ENCODE data around the gene USP7.
"Not testable (repeated sequence)": the region's sequence is repeated elsewhere in the genome, so short reads cannot be mapped to it uniquely, and the experiment has no call there.

USP7 gene

DNA sequence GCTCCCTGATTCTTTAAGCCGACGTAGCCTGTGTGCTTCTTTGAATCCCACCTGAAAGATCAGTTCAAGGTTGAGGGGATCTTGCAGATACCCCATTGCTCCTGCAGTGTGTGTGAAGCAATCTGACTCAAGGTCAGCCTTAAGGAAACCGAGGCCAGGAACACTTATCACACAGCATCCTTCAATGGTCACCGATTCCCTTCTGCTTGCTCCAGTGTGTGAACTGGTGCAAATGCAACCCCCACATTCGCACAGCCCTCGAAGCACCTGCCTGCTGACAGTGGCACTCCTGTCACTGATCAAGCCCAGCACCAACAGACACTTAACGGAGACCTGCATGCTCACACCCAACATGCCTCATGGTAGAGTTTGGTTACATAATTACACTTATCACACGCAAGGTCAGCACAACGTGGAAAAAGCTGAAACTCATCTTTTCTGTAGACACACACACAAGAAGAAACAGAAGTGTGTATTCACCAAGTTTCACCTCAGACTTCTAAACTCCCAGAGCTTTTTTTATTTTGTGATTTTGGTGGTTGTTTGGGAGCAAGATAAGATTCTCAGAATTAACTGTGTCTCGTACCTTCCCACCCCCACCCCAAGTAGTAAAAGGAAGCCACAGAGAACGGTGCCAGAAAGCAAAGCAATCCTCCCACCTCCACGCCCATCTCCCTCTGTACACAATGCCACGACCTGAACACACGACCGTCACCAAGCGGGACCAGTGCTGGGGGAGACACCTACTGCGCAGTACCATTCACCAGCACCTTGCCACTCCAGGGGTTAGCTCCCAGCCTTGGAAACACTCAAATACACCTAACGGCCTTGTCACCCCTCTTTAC is 44.4 kb downstream of the USP7 start:
- no peak overlapping the region for H3K9ac ChIP-seq
- no peak overlapping the region for H3K4me3 ChIP-seq
- no peaks in the 10 kb centered on the region for H3K9me3 ChIP-seq
- peaks cover 99% of the 10 kb centered on the region for H4K20me1 ChIP-seq
- H3K27ac ChIP-seq: no peak overlapping the region
- H3K4me1 ChIP-seq: no peaks in the 10 kb centered on the region; the same call in 1 of the 2 replicates
- no peak overlapping the region for H3K4me2 ChIP-seq
- no peaks in the 10 kb centered on the region for H3K27me3 ChIP-seq
- TF ChIP-seq Cebpa-rat (IDR thresholded peaks at IDR 0.05): no peak
- peaks cover 99% of the 10 kb centered on the region for H3K36me3 ChIP-seq

DNA sequence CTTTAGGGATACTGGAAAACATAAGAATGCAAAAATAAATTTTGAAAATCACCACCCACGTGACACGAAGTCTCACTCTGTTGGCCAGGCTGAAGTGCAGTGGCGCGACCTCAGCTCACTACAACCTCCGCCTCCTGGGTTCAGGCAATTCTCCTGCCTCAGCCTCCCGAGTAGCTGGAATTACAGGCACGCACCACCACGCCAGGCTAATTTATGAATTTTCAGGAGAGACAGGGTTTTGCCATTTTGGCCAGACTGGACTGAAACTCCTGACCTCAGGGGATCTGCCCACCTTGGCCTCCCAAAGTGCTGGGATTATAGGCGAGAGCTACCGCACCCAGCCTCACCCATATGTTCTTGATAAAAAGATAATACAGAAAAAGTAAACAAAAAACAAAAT is 46.4 kb downstream of the USP7 start:
- Histone ChIP-seq H3K36me3 (peaks cover 99% of the 10 kb centered on the region), H4K20me1 (peaks cover 99% of the 10 kb centered on the region), H3K4me1 (peaks cover 14% of the 10 kb centered on the region)
- H3K4me2 ChIP-seq, H3K27ac ChIP-seq, H3K9ac ChIP-seq, H3K9me3 ChIP-seq, H3K4me3 ChIP-seq, H3K27me3 ChIP-seq: not testable (repeated sequence)

DNA sequence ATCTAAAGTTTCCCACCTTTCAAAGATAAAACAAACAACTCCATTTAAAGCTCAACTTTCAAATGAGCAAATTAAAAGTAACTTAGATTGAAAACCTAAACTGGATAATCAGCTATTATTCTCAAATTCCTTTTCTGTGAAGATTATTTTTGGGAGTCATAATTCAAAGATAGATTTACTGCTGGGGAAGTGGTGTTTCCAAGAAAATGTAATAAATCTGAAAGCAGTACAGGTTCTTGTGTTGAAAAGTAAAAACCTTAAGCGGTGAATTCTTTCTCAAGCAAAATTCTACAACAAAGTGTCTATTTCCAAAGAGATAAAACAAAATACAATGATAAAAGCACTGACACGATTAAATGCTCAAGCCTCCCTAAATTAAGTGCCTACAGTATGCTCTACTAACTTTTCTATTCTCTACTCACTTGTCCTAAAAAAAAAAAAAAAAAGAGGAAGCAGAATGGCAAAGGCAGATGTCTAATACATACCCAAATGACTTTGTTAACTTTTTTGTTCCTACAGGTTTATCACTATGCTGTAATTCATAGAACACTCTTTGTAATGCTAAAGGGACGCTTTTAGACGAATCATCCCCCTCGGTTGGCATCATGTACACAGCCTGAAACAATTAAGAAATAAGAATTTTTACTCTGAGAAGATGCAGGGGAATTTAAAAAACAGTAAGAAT is 47.0 kb downstream of the USP7 start:
- peaks cover 99% of the 10 kb centered on the region for H3K36me3 ChIP-seq
- H4K20me1 ChIP-seq: peaks cover 99% of the 10 kb centered on the region
- no peak overlapping the region for H3K27ac ChIP-seq
- no peaks in the 10 kb centered on the region for H3K9me3 ChIP-seq
- H3K4me1 ChIP-seq: peaks cover 14% of the 10 kb centered on the region
- H3K4me2 ChIP-seq: no peak overlapping the region
- no peaks in the 10 kb centered on the region for H3K27me3 ChIP-seq
- no peak overlapping the region for H3K9ac ChIP-seq
- TF ChIP-seq Cebpa-rat (IDR thresholded peaks at IDR 0.05): no peak
- no peak overlapping the region for H3K4me3 ChIP-seq

DNA sequence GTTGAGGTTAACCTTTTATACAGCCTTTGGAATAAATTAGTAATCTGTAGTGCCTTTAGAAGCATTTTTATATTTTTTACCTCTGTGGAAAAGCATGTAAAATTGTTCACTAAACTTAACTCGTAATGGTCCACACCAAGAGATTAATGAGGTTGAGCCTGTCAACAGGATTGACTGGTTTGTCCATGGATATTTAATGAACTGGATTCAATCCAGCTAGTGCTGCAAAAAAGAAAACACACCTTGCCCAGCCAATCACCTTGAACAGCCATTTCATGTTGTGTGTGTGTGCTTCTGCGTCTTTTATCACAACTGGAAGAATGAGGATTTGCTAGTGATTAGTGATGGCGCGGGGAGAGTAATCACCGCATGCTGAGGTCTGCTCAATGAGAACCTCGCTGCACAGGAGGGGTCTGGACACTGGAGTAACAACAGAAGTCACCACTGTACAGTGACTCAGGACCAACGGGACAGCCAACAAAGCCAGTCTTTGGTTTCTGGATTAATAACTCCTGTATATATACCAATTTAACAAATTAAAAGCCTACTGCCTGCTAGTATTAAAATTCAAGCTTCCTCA is 47.9 kb downstream of the USP7 start:
- Histone ChIP-seq H3K27me3 (no peaks in the 10 kb centered on the region), H3K9me3 (no peaks in the 10 kb centered on the region), H3K4me2 (no peak overlapping the region), H3K27ac (no peak overlapping the region), H3K36me3 (peaks cover 99% of the 10 kb centered on the region), H3K4me1 (peaks cover 20% of the 10 kb centered on the region), H3K9ac (no peak overlapping the region), H3K4me3 (no peak overlapping the region), H4K20me1 (peaks cover 99% of the 10 kb centered on the region)
- no peak for TF ChIP-seq Cebpa-rat (IDR thresholded peaks at IDR 0.05)

DNA sequence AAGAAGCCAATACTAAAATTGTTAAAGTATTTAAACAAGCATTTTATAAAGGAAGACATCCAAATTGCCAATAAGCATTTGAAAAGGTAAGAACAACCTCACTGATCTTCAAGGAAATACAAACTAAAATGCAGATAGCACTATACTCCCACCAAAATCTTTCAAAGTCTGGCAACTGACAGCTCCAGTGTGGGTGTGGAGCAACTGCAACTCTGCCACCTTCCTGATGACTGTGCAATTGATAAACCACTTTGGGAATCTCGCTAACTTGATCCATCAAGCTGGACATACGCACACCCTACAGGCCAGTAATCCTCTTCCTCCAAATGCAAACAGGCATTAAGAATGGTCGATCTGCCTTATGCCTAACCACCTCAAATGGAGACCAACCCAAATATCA is 49.6 kb downstream of the USP7 start:
- Histone ChIP-seq H3K4me2 (no peak overlapping the region), H3K27ac (no peak overlapping the region), H3K4me1 (peaks cover 20% of the 10 kb centered on the region), H3K36me3 (peaks cover 99% of the 10 kb centered on the region), H3K27me3 (no peaks in the 10 kb centered on the region), H3K9me3 (no peaks in the 10 kb centered on the region), H3K9ac (no peak overlapping the region), H3K4me3 (no peak overlapping the region), H4K20me1 (peaks cover 99% of the 10 kb centered on the region)
- TF ChIP-seq Cebpa-rat (IDR thresholded peaks at IDR 0.05): no peak

DNA sequence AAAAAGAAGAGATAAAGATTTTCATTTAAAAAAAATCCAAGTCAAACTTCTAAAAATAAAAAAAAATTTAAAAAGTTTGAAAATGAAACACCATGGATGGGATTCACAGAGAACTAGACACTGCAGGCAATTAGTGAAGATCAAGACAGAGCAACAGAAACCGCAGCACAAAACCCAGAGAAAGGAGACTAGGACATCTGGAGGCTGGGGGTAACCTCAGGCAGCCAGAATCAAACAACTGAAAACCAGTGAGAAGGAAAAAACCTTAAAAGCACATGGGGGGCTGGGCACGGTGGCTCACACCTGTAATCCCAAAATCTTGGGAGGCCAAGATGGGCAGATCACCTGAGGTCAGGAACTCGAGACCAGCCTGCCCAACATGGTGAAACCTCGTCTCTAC is 50.9 kb downstream of the USP7 start:
- no peaks in the 10 kb centered on the region for H3K27me3 ChIP-seq
- no peak overlapping the region for H3K4me3 ChIP-seq
- H3K36me3 ChIP-seq: peaks cover 99% of the 10 kb centered on the region
- no peak for TF ChIP-seq Cebpa-rat (IDR thresholded peaks at IDR 0.05)
- H3K27ac ChIP-seq: no peak overlapping the region
- no peak overlapping the region for H3K4me2 ChIP-seq
- H3K4me1 ChIP-seq: peaks cover 20% of the 10 kb centered on the region
- no peak overlapping the region for H3K9ac ChIP-seq
- peaks cover 100% of the 10 kb centered on the region for H4K20me1 ChIP-seq
- H3K9me3 ChIP-seq: no peaks in the 10 kb centered on the region

DNA sequence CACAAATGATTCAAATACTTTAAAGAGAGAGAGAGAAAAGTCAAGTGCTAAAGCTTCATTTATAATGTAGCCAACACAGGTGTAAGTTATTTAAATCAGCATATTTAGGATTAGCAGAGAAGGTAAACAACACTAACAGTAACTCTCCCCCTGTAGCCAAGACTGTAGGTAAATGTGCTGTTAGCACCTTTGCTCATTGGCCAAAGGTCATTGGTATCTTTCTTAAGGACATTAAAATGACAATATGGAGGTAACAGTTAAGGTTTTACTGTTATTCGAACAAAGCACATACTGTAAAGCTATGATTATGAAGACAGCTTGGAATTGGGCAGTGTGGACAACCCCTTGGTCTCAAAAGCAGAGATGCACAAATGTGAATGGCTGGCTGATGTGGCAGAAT is 52.9 kb downstream of the USP7 start:
- no peak overlapping the region for H3K27ac ChIP-seq
- H3K4me1 ChIP-seq: peaks cover 20% of the 10 kb centered on the region
- no peak overlapping the region for H3K4me3 ChIP-seq
- H3K9ac ChIP-seq: no peak overlapping the region
- H3K27me3 ChIP-seq: no peaks in the 10 kb centered on the region
- no peaks in the 10 kb centered on the region for H3K9me3 ChIP-seq
- H3K4me2 ChIP-seq: no peak overlapping the region
- H3K36me3 ChIP-seq: peaks cover 100% of the 10 kb centered on the region
- peaks cover 100% of the 10 kb centered on the region for H4K20me1 ChIP-seq
- no peak for TF ChIP-seq Cebpa-rat (IDR thresholded peaks at IDR 0.05)

DNA sequence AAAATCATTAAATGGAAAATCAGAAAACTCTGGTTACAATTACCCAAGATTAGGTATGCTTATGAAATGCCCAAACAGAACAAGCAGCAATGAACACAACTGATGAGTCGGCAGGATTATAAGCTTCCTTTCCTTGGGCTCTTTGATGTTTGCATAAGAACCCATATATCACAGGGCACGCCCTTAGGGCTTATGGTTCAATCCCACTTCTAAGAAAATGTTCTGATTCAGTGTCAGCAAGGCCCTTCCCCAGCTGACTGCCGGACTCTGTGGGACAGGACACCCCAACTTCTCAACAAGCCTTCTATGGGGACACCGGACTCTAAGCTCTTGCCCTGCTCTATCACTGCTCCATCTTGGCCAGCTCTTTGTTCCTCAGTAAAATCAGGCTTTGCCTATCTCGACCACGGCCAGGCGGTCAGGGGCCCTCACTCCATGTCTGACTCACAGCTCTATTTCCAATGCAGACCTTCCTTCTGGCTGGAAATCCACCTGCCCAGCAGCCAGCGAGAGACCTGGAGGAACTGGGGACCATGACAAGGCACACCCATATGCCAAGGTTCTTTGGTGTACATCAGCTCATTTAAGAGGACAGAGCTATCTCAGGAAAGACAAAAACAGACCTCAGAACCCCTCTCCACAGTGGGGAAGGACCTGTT is 54.8 kb downstream of the USP7 start:
- TF ChIP-seq Cebpa-rat (IDR thresholded peaks at IDR 0.05): no peak
- Histone ChIP-seq H3K4me3 (no peak overlapping the region), H3K27me3 (no peaks in the 10 kb centered on the region), H3K9ac (no peak overlapping the region), H3K4me1 (peaks cover 20% of the 10 kb centered on the region), H3K9me3 (no peaks in the 10 kb centered on the region), H3K4me2 (no peak overlapping the region), H3K36me3 (peaks cover 100% of the 10 kb centered on the region), H3K27ac (0 out of 2 replicates have a peak overlapping the region, but pooled peaks have one; percentile 5), H4K20me1 (peaks cover 100% of the 10 kb centered on the region)

DNA sequence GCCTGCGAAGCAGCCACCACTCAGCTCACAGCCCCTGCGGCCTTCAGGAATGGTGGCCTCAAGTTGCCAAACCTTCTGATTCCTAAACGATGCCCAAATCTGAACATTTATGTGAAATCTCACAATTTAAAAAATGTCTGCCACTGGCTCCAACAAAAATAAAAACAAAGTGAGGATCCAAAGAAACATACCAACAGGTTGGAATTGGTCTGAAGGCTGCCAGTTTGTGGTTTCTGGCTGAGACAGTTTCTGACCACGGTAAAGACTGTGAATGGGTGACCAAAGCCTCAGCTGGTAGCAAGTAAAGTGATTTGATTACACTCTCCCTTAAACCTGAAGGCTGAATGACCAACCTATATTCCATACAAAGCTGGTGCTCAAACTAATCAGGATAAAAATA is 56.6 kb downstream of the USP7 start:
- Histone ChIP-seq H3K4me3 (no peak overlapping the region), H3K9me3 (no peaks in the 10 kb centered on the region), H4K20me1 (peaks cover 99% of the 10 kb centered on the region), H3K27ac (no peak overlapping the region), H3K9ac (no peak overlapping the region), H3K27me3 (no peaks in the 10 kb centered on the region), H3K4me1 (peaks cover 6% of the 10 kb centered on the region; the same call in 1 of the 2 replicates), H3K36me3 (peaks cover 100% of the 10 kb centered on the region), H3K4me2 (no peak overlapping the region)
- no peak for TF ChIP-seq Cebpa-rat (IDR thresholded peaks at IDR 0.05)
